ENCODE measurements around the gene STH.
"Not testable (repeated sequence)": the region's sequence is repeated elsewhere in the genome, so short reads cannot be mapped to it uniquely, and the experiment has no call there.

The STH gene

DNA sequence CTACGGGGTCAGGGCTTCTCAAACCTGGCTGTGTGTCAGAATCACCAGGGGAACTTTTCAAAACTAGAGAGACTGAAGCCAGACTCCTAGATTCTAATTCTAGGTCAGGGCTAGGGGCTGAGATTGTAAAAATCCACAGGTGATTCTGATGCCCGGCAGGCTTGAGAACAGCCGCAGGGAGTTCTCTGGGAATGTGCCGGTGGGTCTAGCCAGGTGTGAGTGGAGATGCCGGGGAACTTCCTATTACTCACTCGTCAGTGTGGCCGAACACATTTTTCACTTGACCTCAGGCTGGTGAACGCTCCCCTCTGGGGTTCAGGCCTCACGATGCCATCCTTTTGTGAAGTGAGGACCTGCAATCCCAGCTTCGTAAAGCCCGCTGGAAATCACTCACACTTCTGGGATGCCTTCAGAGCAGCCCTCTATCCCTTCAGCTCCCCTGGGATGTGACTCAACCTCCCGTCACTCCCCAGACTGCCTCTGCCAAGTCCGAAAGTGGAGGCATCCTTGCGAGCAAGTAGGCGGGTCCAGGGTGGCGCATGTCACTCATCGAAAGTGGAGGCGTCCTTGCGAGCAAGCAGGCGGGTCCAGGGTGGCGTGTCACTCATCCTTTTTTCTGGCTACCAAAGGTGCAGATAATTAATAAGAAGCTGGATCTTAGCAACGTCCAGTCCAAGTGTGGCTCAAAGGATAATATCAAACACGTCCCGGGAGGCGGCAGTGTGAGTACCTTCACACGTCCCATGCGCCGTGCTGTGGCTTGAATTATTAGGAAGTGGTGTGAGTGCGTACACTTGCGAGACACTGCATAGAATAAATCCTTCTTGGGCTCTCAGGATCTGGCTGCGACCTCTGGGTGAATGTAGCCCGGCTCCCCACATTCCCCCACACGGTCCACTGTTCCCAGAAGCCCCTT lies 10.9 kb downstream of the STH start:
- H3K4me3 ChIP-seq (ENCODE audit: low read depth, low read length) = no peak overlapping the region
- no peak for DNase-seq (ENCODE audit: low read depth)
- TF ChIP-seq, protein P1, sequence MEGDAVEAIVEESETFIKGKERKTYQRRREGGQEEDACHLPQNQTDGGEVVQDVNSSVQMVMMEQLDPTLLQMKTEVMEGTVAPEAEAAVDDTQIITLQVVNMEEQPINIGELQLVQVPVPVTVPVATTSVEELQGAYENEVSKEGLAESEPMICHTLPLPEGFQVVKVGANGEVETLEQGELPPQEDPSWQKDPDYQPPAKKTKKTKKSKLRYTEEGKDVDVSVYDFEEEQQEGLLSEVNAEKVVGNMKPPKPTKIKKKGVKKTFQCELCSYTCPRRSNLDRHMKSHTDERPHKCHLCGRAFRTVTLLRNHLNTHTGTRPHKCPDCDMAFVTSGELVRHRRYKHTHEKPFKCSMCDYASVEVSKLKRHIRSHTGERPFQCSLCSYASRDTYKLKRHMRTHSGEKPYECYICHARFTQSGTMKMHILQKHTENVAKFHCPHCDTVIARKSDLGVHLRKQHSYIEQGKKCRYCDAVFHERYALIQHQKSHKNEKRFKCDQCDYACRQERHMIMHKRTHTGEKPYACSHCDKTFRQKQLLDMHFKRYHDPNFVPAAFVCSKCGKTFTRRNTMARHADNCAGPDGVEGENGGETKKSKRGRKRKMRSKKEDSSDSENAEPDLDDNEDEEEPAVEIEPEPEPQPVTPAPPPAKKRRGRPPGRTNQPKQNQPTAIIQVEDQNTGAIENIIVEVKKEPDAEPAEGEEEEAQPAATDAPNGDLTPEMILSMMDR (IDR thresholded peaks at IDR 0.05; ENCODE audit: low read depth, low read length, missing control alignments) = no peak

DNA sequence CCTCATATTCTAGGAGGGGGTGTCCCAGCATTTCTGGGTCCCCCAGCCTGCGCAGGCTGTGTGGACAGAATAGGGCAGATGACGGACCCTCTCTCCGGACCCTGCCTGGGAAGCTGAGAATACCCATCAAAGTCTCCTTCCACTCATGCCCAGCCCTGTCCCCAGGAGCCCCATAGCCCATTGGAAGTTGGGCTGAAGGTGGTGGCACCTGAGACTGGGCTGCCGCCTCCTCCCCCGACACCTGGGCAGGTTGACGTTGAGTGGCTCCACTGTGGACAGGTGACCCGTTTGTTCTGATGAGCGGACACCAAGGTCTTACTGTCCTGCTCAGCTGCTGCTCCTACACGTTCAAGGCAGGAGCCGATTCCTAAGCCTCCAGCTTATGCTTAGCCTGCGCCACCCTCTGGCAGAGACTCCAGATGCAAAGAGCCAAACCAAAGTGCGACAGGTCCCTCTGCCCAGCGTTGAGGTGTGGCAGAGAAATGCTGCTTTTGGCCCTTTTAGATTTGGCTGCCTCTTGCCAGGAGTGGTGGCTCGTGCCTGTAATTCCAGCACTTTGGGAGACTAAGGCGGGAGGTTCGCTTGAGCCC lies 11.6 kb downstream of the STH start:
- TF ChIP-seq, protein P1 (IDR thresholded peaks at IDR 0.05; ENCODE audit: low read depth, low read length, missing control alignments) = no peak
- H3K4me3 ChIP-seq (ENCODE audit: low read depth, low read length) = no peak overlapping the region
- no peak for DNase-seq (ENCODE audit: low read depth)

DNA sequence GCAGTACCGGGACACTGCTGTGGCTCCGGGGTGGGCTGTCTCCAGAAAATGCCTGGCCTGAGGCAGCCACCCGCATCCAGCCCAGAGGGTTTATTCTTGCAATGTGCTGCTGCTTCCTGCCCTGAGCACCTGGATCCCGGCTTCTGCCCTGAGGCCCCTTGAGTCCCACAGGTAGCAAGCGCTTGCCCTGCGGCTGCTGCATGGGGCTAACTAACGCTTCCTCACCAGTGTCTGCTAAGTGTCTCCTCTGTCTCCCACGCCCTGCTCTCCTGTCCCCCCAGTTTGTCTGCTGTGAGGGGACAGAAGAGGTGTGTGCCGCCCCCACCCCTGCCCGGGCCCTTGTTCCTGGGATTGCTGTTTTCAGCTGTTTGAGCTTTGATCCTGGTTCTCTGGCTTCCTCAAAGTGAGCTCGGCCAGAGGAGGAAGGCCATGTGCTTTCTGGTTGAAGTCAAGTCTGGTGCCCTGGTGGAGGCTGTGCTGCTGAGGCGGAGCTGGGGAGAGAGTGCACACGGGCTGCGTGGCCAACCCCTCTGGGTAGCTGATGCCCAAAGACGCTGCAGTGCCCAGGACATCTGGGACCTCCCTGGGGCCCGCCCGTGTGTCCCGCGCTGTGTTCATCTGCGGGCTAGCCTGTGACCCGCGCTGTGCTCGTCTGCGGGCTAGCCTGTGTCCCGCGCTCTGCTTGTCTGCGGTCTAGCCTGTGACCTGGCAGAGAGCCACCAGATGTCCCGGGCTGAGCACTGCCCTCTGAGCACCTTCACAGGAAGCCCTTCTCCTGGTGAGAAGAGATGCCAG lies 12.9 kb downstream of the STH start:
- no peak overlapping the region for H3K4me3 ChIP-seq (ENCODE audit: low read depth, low read length)
- TF ChIP-seq, protein P1 (IDR thresholded peaks at IDR 0.05; ENCODE audit: low read depth, low read length, missing control alignments) = no peak
- no peak for DNase-seq (ENCODE audit: low read depth)

DNA sequence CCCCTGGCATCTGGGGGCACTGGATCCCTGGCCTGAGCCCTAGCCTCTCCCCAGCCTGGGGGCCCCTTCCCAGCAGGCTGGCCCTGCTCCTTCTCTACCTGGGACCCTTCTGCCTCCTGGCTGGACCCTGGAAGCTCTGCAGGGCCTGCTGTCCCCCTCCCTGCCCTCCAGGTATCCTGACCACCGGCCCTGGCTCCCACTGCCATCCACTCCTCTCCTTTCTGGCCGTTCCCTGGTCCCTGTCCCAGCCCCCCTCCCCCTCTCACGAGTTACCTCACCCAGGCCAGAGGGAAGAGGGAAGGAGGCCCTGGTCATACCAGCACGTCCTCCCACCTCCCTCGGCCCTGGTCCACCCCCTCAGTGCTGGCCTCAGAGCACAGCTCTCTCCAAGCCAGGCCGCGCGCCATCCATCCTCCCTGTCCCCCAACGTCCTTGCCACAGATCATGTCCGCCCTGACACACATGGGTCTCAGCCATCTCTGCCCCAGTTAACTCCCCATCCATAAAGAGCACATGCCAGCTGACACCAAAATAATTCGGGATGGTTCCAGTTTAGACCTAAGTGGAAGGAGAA lies 13.5 kb downstream of the STH start:
- no peak overlapping the region for H3K4me3 ChIP-seq (ENCODE audit: low read depth, low read length)
- DNase-seq (ENCODE audit: low read depth) = no peak
- TF ChIP-seq, protein P1 (IDR thresholded peaks at IDR 0.05; ENCODE audit: low read depth, low read length, missing control alignments) = no peak

DNA sequence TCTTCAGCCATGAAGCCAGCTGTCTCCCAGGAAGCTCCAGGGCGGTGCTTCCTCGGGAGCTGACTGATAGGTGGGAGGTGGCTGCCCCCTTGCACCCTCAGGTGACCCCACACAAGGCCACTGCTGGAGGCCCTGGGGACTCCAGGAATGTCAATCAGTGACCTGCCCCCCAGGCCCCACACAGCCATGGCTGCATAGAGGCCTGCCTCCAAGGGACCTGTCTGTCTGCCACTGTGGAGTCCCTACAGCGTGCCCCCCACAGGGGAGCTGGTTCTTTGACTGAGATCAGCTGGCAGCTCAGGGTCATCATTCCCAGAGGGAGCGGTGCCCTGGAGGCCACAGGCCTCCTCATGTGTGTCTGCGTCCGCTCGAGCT lies 14.1 kb downstream of the STH start:
- DNase-seq (ENCODE audit: low read depth) = no peak
- no peak overlapping the region for H3K4me3 ChIP-seq (ENCODE audit: low read depth, low read length)
- TF ChIP-seq, protein P1 (IDR thresholded peaks at IDR 0.05; ENCODE audit: low read depth, low read length, missing control alignments) = no peak

DNA sequence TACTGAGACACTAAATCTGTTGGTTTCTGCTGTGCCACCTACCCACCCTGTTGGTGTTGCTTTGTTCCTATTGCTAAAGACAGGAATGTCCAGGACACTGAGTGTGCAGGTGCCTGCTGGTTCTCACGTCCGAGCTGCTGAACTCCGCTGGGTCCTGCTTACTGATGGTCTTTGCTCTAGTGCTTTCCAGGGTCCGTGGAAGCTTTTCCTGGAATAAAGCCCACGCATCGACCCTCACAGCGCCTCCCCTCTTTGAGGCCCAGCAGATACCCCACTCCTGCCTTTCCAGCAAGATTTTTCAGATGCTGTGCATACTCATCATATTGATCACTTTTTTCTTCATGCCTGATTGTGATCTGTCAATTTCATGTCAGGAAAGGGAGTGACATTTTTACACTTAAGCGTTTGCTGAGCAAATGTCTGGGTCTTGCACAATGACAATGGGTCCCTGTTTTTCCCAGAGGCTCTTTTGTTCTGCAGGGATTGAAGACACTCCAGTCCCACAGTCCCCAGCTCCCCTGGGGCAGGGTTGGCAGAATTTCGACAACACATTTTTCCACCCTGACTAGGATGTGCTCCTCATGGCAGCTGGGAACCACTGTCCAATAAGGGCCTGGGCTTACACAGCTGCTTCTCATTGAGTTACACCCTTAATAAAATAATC lies 14.6 kb downstream of the STH start:
- no peak for DNase-seq (ENCODE audit: low read depth)

DNA sequence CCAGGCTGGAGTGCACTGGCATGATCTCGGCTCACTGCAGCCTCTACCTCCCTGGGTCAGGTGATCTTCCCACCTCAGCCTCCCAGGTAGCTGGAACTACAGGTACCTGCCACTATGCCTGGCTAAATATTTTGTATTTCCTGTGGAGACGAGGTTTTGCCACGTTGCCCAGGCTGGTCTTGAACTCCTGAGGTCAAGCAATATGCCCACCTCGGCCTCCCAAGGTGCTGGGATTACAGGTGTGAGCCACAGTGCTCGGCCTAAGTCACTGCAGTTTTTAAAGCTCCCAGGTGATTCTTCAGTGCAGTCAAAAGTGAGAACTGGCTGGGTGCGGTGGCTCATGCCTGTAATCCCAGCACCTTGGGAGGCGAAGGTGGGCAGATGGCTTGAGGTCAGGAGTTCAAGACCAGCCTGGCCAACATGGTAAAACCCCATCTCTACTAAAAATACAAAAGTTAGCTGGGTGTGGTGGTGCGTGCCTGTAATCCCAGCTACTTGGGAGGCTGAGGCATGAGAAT lies 20.4 kb downstream of the STH start:
- not testable (repeated sequence) for DNase-seq (ENCODE audit: low read depth); H3K4me3 ChIP-seq (ENCODE audit: low read depth, low read length)

More for the DNA sequence above, 14.6 kb downstream of the STH start:
- no peak overlapping the region for H3K4me3 ChIP-seq (ENCODE audit: low read depth, low read length)
- TF ChIP-seq, protein P1 (IDR thresholded peaks at IDR 0.05; ENCODE audit: low read depth, low read length, missing control alignments) = no peak

Measured in GM12864 (cell line).